ENCODE data around the gene UGT1A5.

DNA sequence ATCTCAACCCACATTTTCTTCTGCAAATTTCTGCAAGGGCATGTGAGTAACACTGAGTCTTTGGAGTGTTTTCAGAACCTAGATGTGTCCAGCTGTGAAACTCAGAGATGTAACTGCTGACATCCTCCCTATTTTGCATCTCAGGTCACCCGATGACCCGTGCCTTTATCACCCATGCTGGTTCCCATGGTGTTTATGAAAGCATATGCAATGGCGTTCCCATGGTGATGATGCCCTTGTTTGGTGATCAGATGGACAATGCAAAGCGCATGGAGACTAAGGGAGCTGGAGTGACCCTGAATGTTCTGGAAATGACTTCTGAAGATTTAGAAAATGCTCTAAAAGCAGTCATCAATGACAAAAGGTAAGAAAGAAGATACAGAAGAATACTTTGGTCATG, 55.4 kb downstream of the UGT1A5 start:
- TF ChIP-seq, protein P1, sequence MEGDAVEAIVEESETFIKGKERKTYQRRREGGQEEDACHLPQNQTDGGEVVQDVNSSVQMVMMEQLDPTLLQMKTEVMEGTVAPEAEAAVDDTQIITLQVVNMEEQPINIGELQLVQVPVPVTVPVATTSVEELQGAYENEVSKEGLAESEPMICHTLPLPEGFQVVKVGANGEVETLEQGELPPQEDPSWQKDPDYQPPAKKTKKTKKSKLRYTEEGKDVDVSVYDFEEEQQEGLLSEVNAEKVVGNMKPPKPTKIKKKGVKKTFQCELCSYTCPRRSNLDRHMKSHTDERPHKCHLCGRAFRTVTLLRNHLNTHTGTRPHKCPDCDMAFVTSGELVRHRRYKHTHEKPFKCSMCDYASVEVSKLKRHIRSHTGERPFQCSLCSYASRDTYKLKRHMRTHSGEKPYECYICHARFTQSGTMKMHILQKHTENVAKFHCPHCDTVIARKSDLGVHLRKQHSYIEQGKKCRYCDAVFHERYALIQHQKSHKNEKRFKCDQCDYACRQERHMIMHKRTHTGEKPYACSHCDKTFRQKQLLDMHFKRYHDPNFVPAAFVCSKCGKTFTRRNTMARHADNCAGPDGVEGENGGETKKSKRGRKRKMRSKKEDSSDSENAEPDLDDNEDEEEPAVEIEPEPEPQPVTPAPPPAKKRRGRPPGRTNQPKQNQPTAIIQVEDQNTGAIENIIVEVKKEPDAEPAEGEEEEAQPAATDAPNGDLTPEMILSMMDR (IDR thresholded peaks at IDR 0.05; ENCODE audit: poor library complexity, severe bottlenecking): no peak
- TF ChIP-seq RAD21 (conservative IDR thresholded peaks at IDR 0.05): no peak

All from neural cell (in vitro differentiated cells).